ENCODE results near the gene GPR39.

GRCh38 chr2:132448771-132449170, 32.2 kb downstream of the GPR39 start:
- TF ChIP-seq CTCF (conservative IDR thresholded peaks at IDR 0.05; ENCODE audit: low read depth, low read length) (peak; percentile 89), EZH2 (IDR thresholded peaks at IDR 0.05; ENCODE audit: low read length, unreplicated experiment) (no peak), EZH2phosphoT487 (IDR thresholded peaks at IDR 0.05; ENCODE audit: borderline replicate concordance, low read length) (no peak)

Data from PC-3 (cell line).